ENCODE measurements around the gene DALRD3.

DNA sequence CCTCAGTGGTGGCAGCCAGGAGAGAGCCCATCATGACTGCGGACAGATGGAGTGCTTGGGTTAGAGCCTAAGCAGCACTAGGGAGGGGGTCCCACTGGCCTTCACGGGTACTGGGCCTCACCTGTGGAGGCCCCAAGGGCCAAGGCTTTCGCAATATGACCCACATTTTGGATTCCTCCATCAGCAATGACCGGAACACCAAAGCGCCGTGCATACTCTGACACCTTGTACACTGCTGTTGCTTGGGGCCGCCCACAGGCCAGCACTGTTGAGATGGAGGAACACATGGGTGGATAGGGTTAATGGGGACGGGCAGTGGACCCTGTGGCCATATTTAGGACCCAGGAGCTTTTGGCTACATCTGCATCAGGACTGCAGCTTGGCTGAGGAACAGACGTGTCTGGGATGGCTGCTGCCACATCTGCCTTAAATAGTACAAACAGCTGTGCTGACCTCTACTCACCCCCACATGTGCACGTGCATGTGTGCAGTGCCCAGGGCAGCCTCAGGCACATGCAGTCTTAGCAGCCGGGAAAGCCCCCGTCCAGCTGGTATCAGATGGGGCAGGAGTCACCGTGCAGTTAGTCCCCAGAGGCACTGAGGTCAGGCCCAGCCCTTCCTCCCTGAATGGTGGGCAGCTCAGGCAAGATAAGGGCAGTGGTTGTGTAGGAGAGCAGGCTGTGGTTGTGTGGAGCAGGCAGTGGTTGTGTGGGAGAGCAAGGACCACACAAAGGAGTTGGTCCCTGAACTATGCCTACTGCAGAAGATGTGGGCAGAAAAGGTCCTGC, 6.8 kb upstream of the DALRD3 start:
- TF ChIP-seq, protein P1, sequence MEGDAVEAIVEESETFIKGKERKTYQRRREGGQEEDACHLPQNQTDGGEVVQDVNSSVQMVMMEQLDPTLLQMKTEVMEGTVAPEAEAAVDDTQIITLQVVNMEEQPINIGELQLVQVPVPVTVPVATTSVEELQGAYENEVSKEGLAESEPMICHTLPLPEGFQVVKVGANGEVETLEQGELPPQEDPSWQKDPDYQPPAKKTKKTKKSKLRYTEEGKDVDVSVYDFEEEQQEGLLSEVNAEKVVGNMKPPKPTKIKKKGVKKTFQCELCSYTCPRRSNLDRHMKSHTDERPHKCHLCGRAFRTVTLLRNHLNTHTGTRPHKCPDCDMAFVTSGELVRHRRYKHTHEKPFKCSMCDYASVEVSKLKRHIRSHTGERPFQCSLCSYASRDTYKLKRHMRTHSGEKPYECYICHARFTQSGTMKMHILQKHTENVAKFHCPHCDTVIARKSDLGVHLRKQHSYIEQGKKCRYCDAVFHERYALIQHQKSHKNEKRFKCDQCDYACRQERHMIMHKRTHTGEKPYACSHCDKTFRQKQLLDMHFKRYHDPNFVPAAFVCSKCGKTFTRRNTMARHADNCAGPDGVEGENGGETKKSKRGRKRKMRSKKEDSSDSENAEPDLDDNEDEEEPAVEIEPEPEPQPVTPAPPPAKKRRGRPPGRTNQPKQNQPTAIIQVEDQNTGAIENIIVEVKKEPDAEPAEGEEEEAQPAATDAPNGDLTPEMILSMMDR (IDR thresholded peaks at IDR 0.05; ENCODE audit: low read depth, low read length, missing input control), result no peak
- no peak for TF ChIP-seq GABPA (IDR thresholded peaks at IDR 0.05 in 1 of 2, conservative IDR thresholded peaks at IDR 0.05 in 1 of 2)
- TF ChIP-seq, protein P2, sequence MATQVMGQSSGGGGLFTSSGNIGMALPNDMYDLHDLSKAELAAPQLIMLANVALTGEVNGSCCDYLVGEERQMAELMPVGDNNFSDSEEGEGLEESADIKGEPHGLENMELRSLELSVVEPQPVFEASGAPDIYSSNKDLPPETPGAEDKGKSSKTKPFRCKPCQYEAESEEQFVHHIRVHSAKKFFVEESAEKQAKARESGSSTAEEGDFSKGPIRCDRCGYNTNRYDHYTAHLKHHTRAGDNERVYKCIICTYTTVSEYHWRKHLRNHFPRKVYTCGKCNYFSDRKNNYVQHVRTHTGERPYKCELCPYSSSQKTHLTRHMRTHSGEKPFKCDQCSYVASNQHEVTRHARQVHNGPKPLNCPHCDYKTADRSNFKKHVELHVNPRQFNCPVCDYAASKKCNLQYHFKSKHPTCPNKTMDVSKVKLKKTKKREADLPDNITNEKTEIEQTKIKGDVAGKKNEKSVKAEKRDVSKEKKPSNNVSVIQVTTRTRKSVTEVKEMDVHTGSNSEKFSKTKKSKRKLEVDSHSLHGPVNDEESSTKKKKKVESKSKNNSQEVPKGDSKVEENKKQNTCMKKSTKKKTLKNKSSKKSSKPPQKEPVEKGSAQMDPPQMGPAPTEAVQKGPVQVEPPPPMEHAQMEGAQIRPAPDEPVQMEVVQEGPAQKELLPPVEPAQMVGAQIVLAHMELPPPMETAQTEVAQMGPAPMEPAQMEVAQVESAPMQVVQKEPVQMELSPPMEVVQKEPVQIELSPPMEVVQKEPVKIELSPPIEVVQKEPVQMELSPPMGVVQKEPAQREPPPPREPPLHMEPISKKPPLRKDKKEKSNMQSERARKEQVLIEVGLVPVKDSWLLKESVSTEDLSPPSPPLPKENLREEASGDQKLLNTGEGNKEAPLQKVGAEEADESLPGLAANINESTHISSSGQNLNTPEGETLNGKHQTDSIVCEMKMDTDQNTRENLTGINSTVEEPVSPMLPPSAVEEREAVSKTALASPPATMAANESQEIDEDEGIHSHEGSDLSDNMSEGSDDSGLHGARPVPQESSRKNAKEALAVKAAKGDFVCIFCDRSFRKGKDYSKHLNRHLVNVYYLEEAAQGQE (IDR thresholded peaks at IDR 0.05), result no peak
- TF ChIP-seq FOXA1 (IDR thresholded peaks at IDR 0.05), result no peak
- TF ChIP-seq SP1 (IDR thresholded peaks at IDR 0.05), result no peak
- TF ChIP-seq RAD21 (IDR thresholded peaks at IDR 0.05), result no peak

Data from liver (tissue), 3 donors.